Endothelial cell of umbilical vein (primary cell): ENCODE results near the gene RAP2A. TPM values are rescaled to one million over a fixed set of nuclear protein-coding genes. Genes with fewer than 3 reads are reported as not detected.

Experiments used
- Bru-seq: library from RNA; stranded (reverse); fragments of 400-500 nt; gene quantifications from one replicate; lab custom pipeline; 2021; lab: Mats Ljungman, UMichigan
- BruChase-seq, 2 experiments: library from RNA; stranded (reverse); fragments of 400-500 nt; gene quantifications; one replicate each; lab custom pipeline; 2021; lab: Mats Ljungman, UMichigan
- BruUV-seq: library from RNA; stranded (reverse); fragments of 400-500 nt; replicated peaks from 2 replicates; lab custom pipeline; 2021; lab: Mats Ljungman, UMichigan
- CTCF ChIA-PET: fragments of 300-600, 350-600 bp; sonication (Branson Sonifier 250); formaldehyde crosslinking; loops from one replicate; lab custom pipeline; 2021; ENCODE audit warnings: antibody characterized with exemption, inconsistent platforms; lab: Charles Lee
- POLR2A ChIA-PET: fragments of 300-600, 350-600 bp; sonication (Branson Sonifier 250); formaldehyde crosslinking; loops from one replicate; lab custom pipeline; 2021; ENCODE audit warnings: antibody characterized with exemption, inconsistent platforms; lab: Charles Lee
- DNase-seq: peaks from one replicate; pipeline ENCODE4 v3.0.0-alpha.2; 2011; ENCODE audit warnings: low read depth, low spot score
- FAIRE-seq: peaks from 2 replicates; lab custom pipeline; 2011; peaks lifted over from hg19 to GRCh38; lab: Jason Lieb, UNC
- H2AFZ ChIP-seq: 2 replicates; pipeline ENCODE4 v1.6.0; 2012; ENCODE audit warnings: low read depth, low read length, control low read depth, inconsistent platforms
- H3K27ac ChIP-seq: 2 replicates; pipeline ENCODE4 v1.5.1; 2011; ENCODE audit warnings: low read depth, mild to moderate bottlenecking, control low read depth, low read length, moderate library complexity; ENCODE audit not compliant: insufficient read depth
- H3K27me3 ChIP-seq, 2 experiments: 2 replicates each; pipeline versions ENCODE4 v1.6.0 to v1.6.1; 2011; ENCODE audit warnings: low read length in 2 of 2, mixed read lengths in 1 of 2; ENCODE audit not compliant: control insufficient read depth in 2 of 2, insufficient read depth in 2 of 2
- H3K36me3 ChIP-seq, 2 experiments: 2 replicates in 1 of 2; 3 replicates in 1 of 2; pipeline ENCODE4 v1.5.1; 2011; ENCODE audit warnings: low read length in 2 of 2, mild to moderate bottlenecking in 1 of 2, moderate library complexity in 1 of 2; ENCODE audit not compliant: control insufficient read depth in 2 of 2, insufficient read depth in 2 of 2; ENCODE audit errors: extremely low read depth in 1 of 2
- H3K4me1 ChIP-seq: 3 replicates; pipeline ENCODE4 v1.5.1; 2011; ENCODE audit warnings: mild to moderate bottlenecking, low read length; ENCODE audit not compliant: control insufficient read depth, insufficient read depth; ENCODE audit errors: extremely low read depth
- H3K4me2 ChIP-seq: 2 replicates; pipeline ENCODE4 v1.6.1; 2011; ENCODE audit warnings: low read length, control low read depth, mixed read lengths; ENCODE audit not compliant: insufficient read depth
- H3K4me3 ChIP-seq, 3 experiments: fragments of 200-600 bp in 1 of 3; sonication (generic), shearing (Covaris generic) in 1 of 3; replicated peaks in 1 of 3; 2 replicates each; pipeline ENCODE4 v1.5.1; 2011 to 2016; ENCODE audit warnings: control low read depth in 3 of 3, low read length in 3 of 3, mild to moderate bottlenecking in 2 of 3, inconsistent platforms in 1 of 3, low read depth in 1 of 3, moderate library complexity in 1 of 3; ENCODE audit not compliant: insufficient read depth in 1 of 3
- H3K79me2 ChIP-seq: 2 replicates; pipeline ENCODE4 v1.6.0; 2012; ENCODE audit warnings: low read length, inconsistent platforms; ENCODE audit not compliant: control insufficient read depth, insufficient read depth
- H3K9ac ChIP-seq: replicated peaks from 2 replicates; pipeline ENCODE3; 2011; ENCODE audit warnings: low read length, control low read depth; ENCODE audit not compliant: insufficient read depth; ENCODE audit errors: extremely low read depth
- H3K9me1 ChIP-seq: replicated peaks from 3 replicates; pipeline ENCODE4 v1.6.0; 2011; ENCODE audit warnings: mild to moderate bottlenecking, low read length; ENCODE audit not compliant: control insufficient read depth, insufficient read depth; ENCODE audit errors: extremely low read depth
- H3K9me3 ChIP-seq: replicated peaks from 2 replicates; pipeline ENCODE4 v1.5.1; 2012; ENCODE audit warnings: low read length, inconsistent platforms; ENCODE audit not compliant: control insufficient read depth, insufficient read depth
- H4K20me1 ChIP-seq: replicated peaks from 2 replicates; pipeline ENCODE3; 2011; ENCODE audit warnings: mild to moderate bottlenecking, low read length; ENCODE audit not compliant: control insufficient read depth, insufficient read depth; ENCODE audit errors: extremely low read depth
- CTCF ChIP-seq, 2 donors: IDR thresholded peaks; 1 replicate in 1 of 2; 2 replicates in 1 of 2; pipeline ENCODE4 v1.5.1; 2011; ENCODE audit warnings: low read length in 2 of 2, mild to moderate bottlenecking in 2 of 2, moderate library complexity in 2 of 2, control low read depth in 1 of 2, inconsistent platforms in 1 of 2, low read depth in 1 of 2; ENCODE audit not compliant: insufficient read depth in 1 of 2; ENCODE audit errors: extremely low read depth in 1 of 2
- EZH2 ChIP-seq: IDR thresholded peaks from 2 replicates; pipeline ENCODE4 v1.6.1; 2012; ENCODE audit warnings: borderline replicate concordance, low read depth, mild to moderate bottlenecking, moderate library complexity, low read length, inconsistent platforms; ENCODE audit not compliant: severe bottlenecking
- FOS ChIP-seq: IDR thresholded peaks from 2 replicates; pipeline ENCODE4 v1.6.1; 2011; ENCODE audit warnings: mild to moderate bottlenecking, low read length, moderate library complexity, borderline replicate concordance; ENCODE audit not compliant: insufficient read depth
- GATA2 ChIP-seq: IDR thresholded peaks from 2 replicates; pipeline ENCODE4 v1.7.0; 2011; ENCODE audit warnings: low read depth, mild to moderate bottlenecking, moderate library complexity, mixed read lengths, low read length; ENCODE audit not compliant: insufficient read length, insufficient read depth
- JUN ChIP-seq: IDR thresholded peaks from 2 replicates; pipeline ENCODE4 v1.6.1; 2011; ENCODE audit warnings: borderline replicate concordance, low read depth; ENCODE audit not compliant: insufficient read length, insufficient read depth
- MAX ChIP-seq: IDR thresholded peaks from 2 replicates; pipeline ENCODE4 v1.6.1; 2011; ENCODE audit not compliant: insufficient read depth, insufficient read length
- MYC ChIP-seq: IDR thresholded peaks from one replicate; pipeline ENCODE4 v1.6.1; 2011; ENCODE audit warnings: mild to moderate bottlenecking, low read depth, low read length
- POLR2A ChIP-seq: IDR thresholded peaks from 2 replicates; pipeline ENCODE4 v1.6.1; 2012; ENCODE audit warnings: low read depth, mild to moderate bottlenecking, control low read depth, low read length
- POLR2AphosphoS5 ChIP-seq: IDR thresholded peaks from 2 replicates; pipeline ENCODE4 v1.6.1; 2012; ENCODE audit warnings: low read depth, mild to moderate bottlenecking, control low read depth, low read length, moderate library complexity; ENCODE audit not compliant: insufficient read depth
- dilution Hi-C: fragments of 300-500 bp; cut with MboI; formaldehyde crosslinking; loops from one replicate; pipeline ENCODE4 v1.15.0; 2019; ENCODE audit warnings: low sequenced_read_pairs; ENCODE audit not compliant: extremely low pct_ligation_motif_present
- intact Hi-C: fragments of 100-400 bp; cut with micrococcal nuclease; formaldehyde crosslinking; loops from one replicate; pipeline ENCODE4 v1.10.0; 2022
- long read RNA-seq: library from polyadenylated mRNA; stranded (forward); transcript quantifications from one replicate; pipeline ENCODE4 v2.0.0, GENCODE V29; 2021
- polyA minus RNA-seq, 3 experiments: library from RNA; depleted of rRNA, polyadenylated mRNA; stranded (reverse); fragments of >200 nt; gene quantifications; 1 replicate in 1 of 3; 2 replicates in 2 of 3; pipeline ENCODE4 v1.2.3, GENCODE V29; 2011
- polyA plus RNA-seq, 4 experiments: library from polyadenylated mRNA; depleted of rRNA in 3 of 4; stranded (reverse) in 3 of 4; unstranded in 1 of 4; fragments of >200 nt; gene quantifications; 2 replicates each; pipeline versions ENCODE4 v1.2.1 to v1.2.3, GENCODE V29; 2011 to 2012; ENCODE audit warnings: missing spikeins in 1 of 4
- total RNA-seq: library from RNA; stranded (reverse); gene quantifications from 2 replicates; pipeline ENCODE4 v1.2.3, GENCODE V29; 2021

Gene RAP2A
- total RNA-seq (40.0 and 44.4 TPM in 2 replicates), polyA plus RNA-seq (6.1 and 7.8 TPM in 2 replicates), polyA minus RNA-seq (41.8 and 70.3 TPM in 2 replicates), Bru-seq, nascent RNA (percentile 87 among the genes with signal in this experiment), BruChase-seq, experiment 1, labeled RNA remaining after a 6-hour chase (percentile 95 among the genes with signal in this experiment), BruChase-seq, experiment 2, labeled RNA remaining after a 2-hour chase (percentile 90 among the genes with signal in this experiment)
- 8.2 and 9.3 TPM in 2 replicates for polyA plus RNA-seq (2011; cell fraction: cytosol; rRNA removed)
- 7.0 and 8.3 TPM in 2 replicates for polyA plus RNA-seq (2011; cell fraction: nucleus; rRNA removed)
- 27.5 and 29.0 TPM in 2 replicates for polyA plus RNA-seq (2012)
- polyA minus RNA-seq (2011; cell fraction: cytosol; rRNA and poly(A)+ RNA removed): 22.0 TPM
- 15.9 and 20.7 TPM in 2 replicates for polyA minus RNA-seq (2011; cell fraction: nucleus; rRNA and poly(A)+ RNA removed)
- long read RNA-seq, full-length matches to known transcripts: 24 of 41 reads
- long read RNA-seq, partial matches to known transcripts: 0 of 41 reads
- long read RNA-seq, other reads (novel, unspliced or antisense): 17 of 41 reads

GRCh38 chr13:97433727-97434396 is at the start of gene RAP2A:
Gene RAP2A (plus strand): TSS chr13:97434169. CDS start chr13:97434471, 302 bp downstream.
- H4K20me1 ChIP-seq: no peaks in the 10 kb centered on the region
- ChIA-PET POLR2A (interaction anchor here (0.9 to 1.2 kb wide), 2 partner anchors 18 to 46 kb away, joined by 3 read pairs; no protein-coding TSS in a partner anchor), CTCF (interaction anchor here (1.0 to 2.4 kb wide), 7 partner anchors 10 to 416 kb away, joined by 3 to 16 read pairs (median 7); no protein-coding TSS in a partner anchor)
- peak within 1 kb of the TSS; percentile 77 to 92 (median 80) for H3K4me3 ChIP-seq
- intact Hi-C loops: loop anchor here (1.0 to 10.0 kb wide), 9 partner anchors 135 to 1379 kb away; partner anchors contain the start of genes MBNL2 and UGGT2
- dilution Hi-C loops: no loop called here
- no peaks in the 10 kb centered on the region for H3K36me3 ChIP-seq
- peak; percentile 62 for FAIRE-seq
- H3K27ac ChIP-seq: peak within 1 kb of the TSS; percentile 95
- H3K79me2 ChIP-seq: peaks cover 39% of the 10 kb centered on the region
- H3K4me2 ChIP-seq: peak within 1 kb of the TSS; percentile 94
- H3K4me1 ChIP-seq: peaks cover 23% of the 10 kb centered on the region
- H2AFZ ChIP-seq: peak within 1 kb of the TSS; percentile 94
- TF ChIP-seq MAX (peak; percentile 29), POLR2AphosphoS5 (peak; percentile 61), CTCF (IDR thresholded peaks at IDR 0.05; ENCODE audit: extremely low read depth in 1 of 2, insufficient read depth in 1 of 2, low read depth in 1 of 2, low read length in 2 of 2) (no peak), EZH2 (no peak), FOS (no peak), POLR2A (peak; percentile 61), GATA2 (no peak), MYC (no peak), JUN (no peak)
- no TSS peak for BruUV-seq
- H3K9ac ChIP-seq: peak within 1 kb of the TSS; percentile 95
- peak; percentile 93 for DNase-seq
- H3K27me3 ChIP-seq: no peaks in the 10 kb centered on the region
- H3K9me1 ChIP-seq: no peaks in the 10 kb centered on the region
- H3K9me3 ChIP-seq: no peaks in the 10 kb centered on the region
